HG03575 (cell line): ENCODE measurements around the gene TAAR5.
"Not testable (repeated sequence)": the region's sequence is repeated elsewhere in the genome, so short reads cannot be mapped to it uniquely, and the experiment has no call there.

Experiments
- ATAC-seq: cut with Tn5 transposase; IDR thresholded peaks from one replicate; pipeline ENCODE4 v1.9.1; 2021; ENCODE audit not compliant: unreplicated experiment, insufficient number of reproducible peaks, low FRiP score; ENCODE audit errors: extremely low read depth

Gene TAAR5, protein sequence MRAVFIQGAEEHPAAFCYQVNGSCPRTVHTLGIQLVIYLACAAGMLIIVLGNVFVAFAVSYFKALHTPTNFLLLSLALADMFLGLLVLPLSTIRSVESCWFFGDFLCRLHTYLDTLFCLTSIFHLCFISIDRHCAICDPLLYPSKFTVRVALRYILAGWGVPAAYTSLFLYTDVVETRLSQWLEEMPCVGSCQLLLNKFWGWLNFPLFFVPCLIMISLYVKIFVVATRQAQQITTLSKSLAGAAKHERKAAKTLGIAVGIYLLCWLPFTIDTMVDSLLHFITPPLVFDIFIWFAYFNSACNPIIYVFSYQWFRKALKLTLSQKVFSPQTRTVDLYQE

DNA sequence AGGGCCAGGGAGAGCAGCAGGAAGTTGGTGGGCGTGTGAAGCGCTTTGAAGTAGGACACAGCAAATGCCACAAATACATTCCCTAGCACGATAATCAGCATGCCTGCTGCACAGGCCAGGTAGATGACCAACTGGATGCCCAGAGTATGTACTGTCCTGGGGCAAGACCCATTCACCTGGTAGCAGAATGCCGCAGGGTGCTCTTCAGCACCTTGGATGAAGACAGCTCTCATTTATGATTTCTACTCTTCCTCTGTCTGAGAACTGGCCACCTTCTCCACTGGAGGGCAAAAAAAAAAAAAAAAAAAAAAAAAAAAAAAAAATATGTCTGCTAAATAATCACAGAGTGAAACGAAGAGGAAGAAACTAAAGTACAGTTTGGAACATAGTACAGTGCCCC lies at the start of gene TAAR5:
TSS of gene TAAR5 (minus strand) at position 288 of the 400 bp plus-strand sequence. CDS start at position 233, 55 bp downstream.
- no peak for ATAC-seq

DNA sequence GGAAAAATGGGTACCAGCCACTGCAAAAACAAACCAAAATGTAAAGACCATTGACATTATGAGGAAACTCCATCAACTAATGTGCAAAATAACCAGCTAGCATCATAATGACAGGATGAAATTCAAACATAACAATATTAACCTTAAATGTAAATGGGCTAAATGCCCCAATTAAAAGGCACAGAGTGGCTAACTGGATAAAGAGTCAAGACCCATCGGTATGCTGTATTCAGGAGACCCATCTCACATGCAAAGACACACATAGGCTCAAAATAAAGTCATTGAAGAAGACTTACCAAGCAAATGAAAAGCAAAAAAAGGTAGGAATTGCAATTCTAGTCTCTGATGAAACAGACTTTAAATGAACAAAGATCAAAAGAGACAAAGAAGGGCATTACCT lies 47.6 kb upstream of the TAAR5 start:
- not testable (repeated sequence) for ATAC-seq

DNA sequence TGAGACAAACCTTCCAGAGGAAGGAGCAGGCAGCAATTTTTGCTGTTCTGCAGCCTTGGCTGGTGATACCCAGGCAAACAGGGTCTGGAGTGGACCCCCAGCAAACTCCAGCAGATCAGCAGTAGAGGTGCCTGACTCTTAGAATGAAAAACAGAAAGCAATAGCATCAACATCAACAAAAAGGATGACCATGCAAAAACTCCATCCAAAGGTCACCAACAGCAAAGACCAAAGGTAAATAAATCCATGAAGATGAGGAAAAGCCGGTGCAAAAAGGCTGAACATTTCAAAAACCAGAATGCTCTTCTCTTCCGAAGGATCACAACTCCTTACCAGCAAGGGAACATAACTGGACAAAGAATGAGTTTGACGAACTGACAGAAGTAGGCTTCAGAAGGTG lies 46.4 kb upstream of the TAAR5 start:
- ATAC-seq = not testable (repeated sequence)

DNA sequence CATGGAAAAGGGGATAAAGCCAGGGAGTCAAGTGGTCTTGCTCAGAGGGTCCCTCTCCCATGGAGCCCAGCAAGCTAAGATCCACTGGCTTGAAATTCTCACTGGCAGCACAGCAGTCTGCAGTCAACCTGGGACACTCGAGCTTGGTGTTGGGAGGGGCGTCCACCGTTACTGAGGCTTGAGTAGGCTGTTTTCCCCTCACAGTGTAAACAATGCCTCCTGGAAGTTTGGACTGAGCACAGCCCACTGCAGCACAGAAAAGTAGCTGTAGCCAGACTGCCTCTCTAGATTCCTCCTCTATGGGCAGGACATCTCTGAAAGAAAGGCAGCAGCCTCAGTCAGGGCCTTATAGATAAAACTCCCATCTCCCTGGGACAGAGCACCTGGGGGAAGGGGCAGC lies 45.7 kb upstream of the TAAR5 start:
- ATAC-seq = not testable (repeated sequence)

DNA sequence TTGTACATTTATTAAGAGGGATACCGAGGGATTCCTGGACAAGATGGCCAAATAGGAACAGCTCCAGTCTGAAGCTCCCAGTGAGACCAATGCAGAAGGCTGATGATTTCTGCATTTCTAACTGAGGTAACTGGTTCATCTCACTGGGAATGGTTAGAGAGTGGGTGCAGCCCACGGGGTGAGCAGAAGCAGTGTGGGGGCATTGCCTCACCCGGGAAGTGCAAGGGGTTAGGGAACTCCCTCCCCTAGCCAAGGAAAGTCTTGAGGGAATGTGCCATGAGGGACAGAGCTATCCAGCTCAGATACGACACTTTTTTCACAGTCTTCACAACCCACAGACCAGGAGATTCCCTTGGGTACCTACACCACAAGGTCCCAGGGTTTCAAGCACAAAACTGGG lies 45.3 kb upstream of the TAAR5 start:
- ATAC-seq = no peak

DNA sequence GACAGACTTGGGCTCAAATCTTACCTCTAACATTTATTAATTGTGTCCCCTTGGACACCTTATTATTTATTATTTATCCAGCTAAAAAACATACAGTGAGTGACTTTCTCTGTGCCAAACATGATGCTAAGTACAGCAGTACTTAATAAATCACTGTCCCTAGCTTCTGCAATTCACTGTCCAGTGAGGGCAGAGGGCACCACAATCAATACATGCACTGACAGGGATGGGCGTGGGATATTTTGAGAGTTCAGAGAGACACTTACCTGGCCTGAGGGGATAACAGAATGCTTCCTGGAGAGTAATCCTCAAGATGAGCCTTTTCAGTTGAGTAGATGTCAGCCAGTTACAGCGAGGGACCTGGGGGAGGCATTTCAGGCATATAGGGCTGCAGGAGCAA lies 43.8 kb upstream of the TAAR5 start:
- ATAC-seq = no peak

DNA sequence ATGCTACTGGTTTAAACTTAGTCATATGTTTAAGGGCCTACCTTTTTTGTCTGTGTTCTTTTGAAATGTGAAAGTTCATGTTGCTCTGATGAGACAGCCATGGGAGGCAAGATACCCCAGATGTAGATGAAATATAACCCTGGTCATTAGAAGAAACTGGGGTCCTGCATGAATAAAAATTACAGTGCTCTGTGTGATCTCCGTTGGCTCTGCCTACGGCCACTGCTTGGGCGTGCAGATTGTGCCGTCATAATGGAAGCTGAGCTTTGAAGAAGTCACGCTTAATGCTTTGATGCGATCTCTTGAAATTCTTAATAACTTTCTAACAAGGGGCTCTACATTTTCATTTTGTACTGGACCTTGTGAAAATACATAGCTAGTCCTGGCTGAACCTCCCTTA lies 34.6 kb upstream of the TAAR5 start, which contains the start of gene TAAR2:
TSS of gene TAAR2 (minus strand) at position 101 of the 400 bp plus-strand sequence. CDS start at position 101, 0 bp downstream.
- ATAC-seq = no peak

DNA sequence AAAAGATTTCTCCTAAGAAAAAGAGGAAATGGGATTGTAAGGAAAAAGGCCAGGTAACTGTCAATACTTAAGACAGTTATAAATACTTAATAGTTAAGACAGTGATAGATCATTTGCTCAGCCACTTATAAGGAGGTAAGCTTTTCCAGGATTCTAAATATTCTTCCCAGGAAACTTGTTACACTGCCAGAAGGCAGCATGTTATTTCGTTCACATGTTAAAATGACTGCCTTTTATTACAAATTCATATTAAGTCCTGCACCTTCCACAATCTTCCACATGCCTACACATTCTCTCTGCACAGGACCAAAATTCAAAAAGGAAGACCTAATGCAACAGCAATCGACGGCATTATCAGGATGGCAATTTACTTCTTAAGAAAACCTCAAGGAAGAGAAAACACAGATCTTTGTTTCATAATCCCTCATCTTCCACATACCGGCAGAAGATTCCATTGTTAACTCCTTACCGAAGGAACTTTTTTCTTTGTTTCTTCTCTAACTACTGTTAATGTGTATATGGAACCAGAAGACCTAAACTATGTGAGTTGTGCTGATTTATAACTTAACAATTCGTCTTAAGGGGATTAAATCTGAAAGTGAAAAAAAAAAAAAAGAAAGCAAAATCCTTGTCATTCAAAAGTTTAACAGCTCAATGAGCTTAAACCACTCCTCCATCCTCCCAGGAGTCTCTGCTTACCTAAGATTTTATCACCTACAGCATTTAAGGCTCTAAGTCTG lies 33.7 kb upstream of the TAAR5 start:
- no peak for ATAC-seq

DNA sequence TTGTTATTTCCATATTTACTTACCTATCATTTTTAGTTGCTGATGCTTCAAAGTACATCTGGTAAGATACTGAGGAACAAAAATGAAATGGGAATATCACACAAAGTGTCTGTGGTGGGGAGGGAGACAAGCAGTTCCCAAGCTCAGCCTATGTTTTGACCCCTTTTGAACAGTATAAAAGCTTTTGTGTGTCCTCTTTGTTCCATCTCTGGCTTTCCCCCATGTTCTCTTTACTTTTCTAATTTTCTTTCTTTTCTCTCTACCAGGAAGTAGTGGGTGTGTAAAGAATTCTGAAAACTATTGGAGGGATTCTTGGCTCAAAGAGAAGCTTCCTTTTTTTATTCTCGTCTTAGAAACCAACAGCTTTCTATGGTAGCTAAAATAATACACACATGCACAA lies 27.1 kb upstream of the TAAR5 start:
- no peak for ATAC-seq

DNA sequence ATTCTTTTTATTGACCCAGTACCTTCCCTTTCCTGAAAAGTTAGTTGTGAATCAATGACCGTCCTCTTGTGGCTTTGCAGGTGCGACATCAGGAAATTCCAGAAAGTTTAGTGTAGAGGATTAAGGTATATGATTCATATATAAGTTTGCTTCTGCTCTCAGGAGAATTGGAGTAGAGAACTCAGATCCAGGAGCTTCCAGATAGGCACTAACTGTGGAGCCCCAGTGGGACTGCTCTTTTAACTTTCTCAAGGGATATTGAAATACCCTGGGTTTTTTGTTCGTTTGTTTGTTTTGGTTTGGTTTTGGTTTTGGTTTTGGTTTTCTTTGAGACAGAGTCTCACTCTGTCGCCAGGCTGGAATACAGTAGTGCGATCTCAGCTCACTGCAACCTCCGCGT lies 25.0 kb upstream of the TAAR5 start:
- no peak for ATAC-seq

DNA sequence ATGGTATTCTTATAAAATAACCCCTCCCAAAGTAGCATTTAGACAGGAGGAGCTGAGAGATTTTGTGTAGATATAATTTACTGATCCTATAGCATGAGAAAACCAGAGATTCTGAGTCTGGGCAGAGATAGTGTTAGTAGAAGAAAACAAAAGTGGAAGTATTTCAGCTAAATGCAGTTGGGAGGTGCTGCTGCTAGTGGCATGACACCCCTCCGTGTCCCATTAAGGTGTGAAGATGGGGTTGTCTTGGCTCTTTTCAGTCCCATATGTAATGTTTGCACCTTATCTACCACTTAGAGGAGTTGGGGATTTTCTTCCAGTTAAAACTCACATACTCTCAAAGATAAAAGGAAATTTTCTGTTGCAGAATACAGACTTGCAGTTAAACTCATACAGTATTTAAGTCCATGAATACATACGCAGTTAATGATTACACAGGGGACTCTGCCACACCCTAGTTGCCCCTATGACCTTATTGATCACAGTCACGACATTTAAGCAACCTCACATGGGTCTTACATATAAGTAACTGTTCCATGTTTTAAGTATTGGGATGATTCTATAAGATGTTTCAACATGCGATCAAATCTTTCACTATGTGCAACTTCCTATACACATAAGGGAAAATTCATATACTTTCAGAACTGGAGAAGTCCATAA lies 23.0 kb upstream of the TAAR5 start:
- ATAC-seq = no peak

DNA sequence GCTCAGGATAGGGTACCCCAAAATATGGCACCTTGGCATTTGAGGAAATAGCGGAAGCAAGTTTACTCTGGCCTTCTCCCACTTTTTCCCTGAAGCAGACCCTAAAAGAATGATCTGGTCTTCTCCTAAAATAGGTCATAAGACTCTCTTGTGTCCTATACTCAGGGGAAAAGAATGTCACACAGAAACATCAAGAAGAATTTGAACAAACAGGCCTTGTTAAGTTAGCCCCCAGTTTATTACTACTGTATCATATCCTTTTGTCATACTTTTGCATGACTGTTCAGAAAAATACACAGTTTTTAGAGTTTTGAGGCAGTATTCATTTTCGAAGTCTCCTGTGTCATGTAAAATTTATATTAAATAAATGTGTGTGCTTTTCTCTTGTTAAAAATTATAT lies 22.1 kb upstream of the TAAR5 start:
- no peak for ATAC-seq

DNA sequence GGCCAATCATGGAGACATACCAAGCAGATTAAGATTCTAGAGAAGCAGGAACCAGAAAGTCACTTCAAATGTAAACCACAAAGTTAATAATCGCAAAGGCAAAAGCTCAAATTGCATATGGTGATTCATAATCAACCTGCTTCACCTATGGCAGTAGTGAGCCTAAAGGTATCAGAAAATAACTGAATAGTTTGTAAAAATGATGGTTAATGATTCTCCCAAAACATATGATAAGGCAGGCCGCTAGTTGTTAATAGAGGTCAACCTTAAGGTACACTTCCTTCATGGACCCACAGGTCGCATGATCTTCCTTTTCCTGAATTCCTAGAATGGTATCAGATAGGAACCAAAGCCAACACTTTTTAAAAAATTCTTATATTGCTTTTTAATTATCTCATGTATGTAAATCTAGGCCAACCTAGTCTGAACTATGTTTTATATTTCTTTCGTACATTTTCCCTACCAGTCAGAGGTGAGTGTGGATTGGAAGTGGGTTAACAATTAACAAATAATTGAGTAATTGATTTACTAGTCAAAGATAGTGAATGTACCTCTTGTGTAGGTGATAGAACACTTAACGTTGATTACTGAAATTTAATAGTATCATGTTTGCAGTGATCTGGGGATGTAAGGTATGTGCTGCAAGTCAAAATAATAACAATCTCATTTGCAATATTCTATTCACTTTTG lies 18.1 kb upstream of the TAAR5 start:
- ATAC-seq = no peak

DNA sequence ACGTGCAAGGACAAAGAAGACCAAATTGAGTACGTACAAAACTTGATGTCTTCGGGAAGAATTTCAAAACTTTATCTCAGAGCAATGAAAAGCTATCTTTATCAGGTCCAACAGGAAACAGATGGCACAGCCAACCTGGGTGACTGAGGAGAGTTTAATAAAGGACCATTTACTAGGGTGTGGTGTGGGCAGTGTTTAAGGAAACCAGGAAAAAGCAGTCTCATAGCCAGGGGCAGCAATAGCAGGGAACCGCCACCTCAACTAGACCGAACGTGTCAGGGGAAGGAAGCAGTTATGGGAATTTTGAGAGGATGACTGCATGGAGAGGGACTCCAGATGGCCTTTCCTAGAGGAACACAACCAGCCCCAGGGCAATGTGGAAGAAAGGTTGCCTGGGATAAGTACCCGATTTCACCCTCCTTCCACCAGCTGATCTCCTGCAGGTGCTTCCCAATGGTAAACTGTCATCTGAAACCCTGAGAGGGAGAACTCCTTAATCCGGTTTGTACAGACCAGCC lies 15.2 kb upstream of the TAAR5 start:
- no peak for ATAC-seq

DNA sequence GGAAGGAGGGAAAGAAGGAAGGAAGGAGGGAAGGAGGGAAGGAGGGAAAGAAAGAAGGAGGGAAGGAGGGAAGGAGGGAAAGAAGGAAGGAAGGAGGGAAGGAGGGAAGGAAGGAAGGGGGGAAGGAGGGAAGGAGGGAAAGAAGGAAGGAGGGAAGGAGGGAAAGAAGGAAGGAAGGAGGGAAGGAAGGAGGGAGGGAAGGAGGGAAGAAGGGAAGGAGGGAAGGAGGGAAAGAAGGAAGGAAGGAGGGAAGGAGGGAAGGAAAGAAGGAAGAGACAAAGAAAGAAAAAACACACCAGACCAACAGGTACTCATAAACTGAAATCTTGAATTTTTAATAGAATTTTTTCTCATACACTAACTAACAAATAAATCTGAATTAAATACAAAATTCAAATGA lies 11.4 kb upstream of the TAAR5 start:
- ATAC-seq = not testable (repeated sequence)

DNA sequence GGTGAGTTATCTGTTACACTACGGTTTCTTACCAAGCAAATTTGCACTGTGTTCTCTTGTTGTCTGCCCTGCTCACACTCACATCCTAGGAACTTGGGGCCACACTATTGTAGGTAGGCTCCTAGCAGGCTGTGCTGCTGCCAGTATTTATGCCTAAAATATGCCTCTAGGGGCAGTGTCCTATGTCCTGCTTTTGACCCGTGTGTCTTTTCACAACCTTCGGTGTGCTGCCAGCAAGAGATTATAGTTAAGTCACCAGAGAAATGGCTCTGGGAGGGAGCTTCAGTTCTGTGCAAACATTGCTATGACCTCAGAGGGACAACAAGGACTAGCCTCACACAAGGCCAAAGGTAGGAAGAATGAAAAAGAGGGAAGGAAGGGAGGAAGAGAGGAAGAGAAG lies 8.9 kb upstream of the TAAR5 start:
- peak; percentile 78 for ATAC-seq

DNA sequence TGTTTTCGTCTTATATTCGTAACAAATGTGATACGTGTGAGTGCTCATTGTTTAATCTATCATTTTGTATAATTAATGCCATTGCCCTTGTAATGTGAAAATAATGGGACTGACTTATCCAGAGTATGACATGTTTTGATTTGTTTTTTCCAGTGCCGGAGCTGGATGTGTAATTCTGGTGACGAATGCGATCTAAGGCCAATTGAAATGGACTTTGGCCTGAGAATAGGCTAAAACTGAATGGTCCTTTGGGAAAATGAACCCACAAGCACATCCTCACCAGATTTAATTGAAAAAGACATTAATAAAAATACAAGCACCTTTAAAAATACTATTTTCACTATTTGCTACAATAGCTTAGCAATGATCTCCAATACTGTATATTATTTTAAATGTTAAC lies 6.7 kb upstream of the TAAR5 start:
- no peak for ATAC-seq

DNA sequence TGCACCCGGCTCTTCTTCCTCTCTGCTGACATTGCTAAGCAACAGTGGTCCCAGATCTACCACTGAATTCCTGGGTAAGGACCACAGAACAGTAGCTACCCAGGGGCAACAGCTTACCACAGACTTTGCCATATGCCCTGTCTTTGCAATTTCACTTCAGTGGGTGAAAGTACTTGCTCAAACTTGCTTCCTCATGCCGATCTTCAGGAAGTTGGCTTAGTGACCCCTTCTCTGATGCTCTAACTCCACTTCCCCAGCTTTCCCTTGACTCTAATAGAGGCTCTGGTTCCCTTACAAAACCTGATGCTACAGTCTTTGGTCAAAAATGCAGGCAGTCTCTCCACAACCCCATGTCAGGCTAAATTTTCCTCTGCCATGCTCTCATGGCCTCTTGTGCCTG lies 3.3 kb upstream of the TAAR5 start:
- ATAC-seq = no peak

DNA sequence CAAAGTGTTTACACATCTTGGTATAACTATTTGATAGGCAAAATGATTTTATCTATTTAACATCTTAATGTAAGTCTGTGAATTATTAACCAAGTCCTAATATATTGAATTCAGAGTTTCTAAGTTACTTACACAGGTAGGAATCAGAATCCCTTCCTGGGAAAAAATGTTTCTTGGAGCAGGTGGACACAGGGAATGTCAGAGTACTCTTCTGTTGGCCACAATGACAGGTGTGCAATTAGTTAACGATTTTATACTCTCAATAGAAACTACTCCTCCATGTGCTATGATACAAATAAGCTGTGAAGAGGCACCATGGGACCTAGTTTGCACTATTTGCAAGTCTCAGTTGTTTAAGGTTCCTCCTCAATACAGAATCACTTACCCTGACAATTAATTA lies 821 bp upstream of the TAAR5 start:
- no peak for ATAC-seq
